NCI-H526 treated with DMSO at 0.1 percent for 48 hours (cell line): Measurements from ENCODE around the gene GALR2.
"Not testable (repeated sequence)": the region's sequence is repeated elsewhere in the genome, so short reads cannot be mapped to it uniquely, and the experiment has no call there.

Experiments used
- DNase-seq: peaks from one replicate; lab custom pipeline; 2025; lab: John Stamatoyannopoulos, UW

GALR2 gene

DNA sequence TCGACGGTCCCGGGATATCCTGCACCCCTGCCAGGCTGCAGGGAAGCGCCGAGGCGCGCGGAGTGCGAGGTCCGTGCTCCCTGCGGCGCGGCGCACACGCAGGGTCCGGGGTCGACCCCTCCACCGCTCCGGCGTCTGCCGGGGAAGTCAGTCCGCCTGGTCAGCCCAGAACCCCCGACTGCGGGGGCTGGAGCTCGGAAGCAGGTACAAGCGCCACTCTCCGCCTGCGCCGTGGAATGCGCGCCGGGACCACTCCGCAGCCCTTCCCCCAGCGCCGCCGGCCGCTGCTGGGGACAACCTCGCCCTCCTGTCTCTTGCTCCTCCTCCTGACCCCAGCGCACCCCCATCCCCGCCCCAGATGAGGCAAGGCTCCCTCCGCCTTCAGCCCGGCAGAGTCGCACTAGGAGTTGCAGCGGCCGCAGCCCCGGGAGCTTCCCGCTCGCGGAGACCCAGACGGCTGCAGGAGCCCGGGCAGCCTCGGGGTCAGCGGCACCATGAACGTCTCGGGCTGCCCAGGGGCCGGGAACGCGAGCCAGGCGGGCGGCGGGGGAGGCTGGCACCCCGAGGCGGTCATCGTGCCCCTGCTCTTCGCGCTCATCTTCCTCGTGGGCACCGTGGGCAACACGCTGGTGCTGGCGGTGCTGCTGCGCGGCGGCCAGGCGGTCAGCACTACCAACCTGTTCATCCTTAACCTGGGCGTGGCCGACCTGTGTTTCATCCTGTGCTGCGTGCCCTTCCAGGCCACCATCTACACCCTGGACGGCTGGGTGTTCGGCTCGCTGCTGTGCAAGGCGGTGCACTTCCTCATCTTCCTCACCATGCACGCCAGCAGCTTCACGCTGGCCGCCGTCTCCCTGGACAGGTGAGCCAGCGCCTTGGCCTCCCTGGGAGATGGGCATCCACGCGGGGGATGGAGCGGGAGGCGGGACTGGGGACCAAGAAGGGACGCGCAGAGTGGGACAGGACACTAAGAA is at the start of gene GALR2:
Gene GALR2 (plus strand): TSS at position 392 of the 974 bp plus-strand sequence. CDS start 103 bp downstream, at position 495.
- no peak for DNase-seq

GRCh38 chr17:76025294-76025693 is 49.3 kb upstream of the GALR2 start:
- DNase-seq, result no peak

- DNase-seq, result no peak
These were observed 47.8 kb upstream of the GALR2 start for GRCh38 chr17:76026714-76027158.

- DNase-seq, result peak; percentile 77
These were observed 47.3 kb upstream of the GALR2 start, which contains the start of gene EVPL for GRCh38 chr17:76027159-76027839. TSS of gene EVPL (minus strand) at chr17:76027306. CDS start at chr17:76027198, 108 bp downstream.

DNA sequence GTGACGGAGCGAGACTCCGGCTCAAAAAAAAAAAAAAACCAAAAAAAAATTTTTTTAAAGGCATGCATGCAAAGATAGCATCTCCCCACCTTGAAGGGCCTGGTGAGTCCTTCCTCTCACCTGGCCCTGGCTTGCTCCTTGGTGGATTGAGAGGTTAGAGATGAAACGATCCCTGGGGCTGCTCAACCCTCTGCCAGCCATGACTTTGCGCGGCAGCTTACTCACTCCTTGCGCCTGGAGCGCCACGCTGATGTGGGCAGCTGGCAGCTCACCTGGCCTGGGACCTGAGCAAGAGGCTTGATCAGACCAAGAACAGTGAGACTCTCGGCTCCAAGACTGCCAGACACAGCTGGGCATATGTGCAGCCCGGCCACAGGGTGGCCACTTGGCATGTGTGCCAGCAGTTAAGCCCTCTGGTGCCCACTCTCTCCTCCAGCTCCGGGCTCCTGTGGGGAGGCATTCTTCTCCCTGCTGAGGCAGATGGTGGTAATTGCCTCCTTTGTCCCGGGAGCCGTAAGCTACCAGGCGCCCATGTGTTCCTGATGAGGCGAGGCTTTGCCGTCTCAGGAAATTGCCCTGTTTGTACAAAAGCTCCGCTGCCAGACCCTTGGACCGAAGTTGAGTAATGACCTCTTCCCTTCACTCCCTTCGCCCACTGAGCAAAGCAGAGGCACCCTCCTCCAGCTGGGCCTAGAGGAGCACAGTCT is 42.4 kb upstream of the GALR2 start:
- DNase-seq, result no peak

DNA sequence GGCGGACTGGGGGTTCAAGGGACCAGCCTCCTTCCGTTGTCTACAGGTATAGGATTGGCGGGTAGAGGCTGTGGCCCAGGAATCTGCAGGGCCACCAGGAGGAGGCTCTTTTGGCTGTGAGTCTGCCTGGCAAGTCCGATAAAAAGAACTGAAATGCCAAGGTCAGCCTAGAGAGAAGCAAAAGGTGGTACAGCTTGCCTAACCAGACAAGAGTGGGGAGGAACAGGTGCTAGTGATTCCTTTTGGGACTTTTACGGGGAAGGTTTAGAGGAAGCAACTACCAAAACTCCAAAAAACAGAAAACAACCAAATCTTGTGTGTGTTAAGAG is 41.8 kb upstream of the GALR2 start:
- no peak for DNase-seq

GRCh38 chr17:76033139-76033538 is 41.4 kb upstream of the GALR2 start:
- no peak for DNase-seq

GRCh38 chr17:76034428-76035350 is 39.9 kb upstream of the GALR2 start:
- no peak for DNase-seq

DNA sequence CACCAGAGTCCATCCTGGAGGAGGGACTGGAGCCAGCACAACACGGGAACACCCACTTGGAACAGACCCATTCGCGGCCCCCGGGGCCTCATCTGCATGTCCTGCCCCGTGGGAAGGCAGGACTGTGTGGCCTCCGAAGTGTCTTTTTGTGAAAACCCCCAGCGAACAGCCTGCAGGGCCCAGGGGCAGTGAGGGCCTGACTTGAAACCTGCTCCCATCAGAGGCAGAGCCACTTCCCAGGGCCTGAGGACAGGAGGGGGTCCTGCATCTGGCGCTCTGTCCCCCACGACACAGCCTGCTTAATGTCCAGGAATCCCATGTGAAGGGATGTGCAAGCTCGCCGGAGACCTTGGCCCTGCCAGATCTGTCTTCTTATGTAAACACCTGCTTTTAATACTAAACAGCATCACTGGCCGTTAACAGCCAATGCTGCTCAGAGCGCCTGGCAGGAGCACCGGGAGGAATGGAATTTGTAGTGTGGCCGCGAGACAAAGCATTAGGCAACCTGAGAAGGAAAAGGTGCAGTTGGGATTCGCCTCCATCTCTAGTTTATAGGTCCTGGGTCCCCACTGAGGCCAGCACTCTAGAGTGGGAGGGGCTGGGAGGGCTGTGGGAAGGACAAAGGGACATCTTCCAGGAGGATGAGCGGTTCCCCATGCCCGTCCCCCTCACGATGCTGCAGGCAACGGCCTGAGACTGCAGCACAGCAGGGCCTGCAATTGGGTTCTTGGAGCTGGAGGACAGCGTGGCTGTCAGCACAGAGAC is 37.9 kb upstream of the GALR2 start:
- DNase-seq, result peak; percentile 75

GRCh38 chr17:76038050-76038449 is 36.5 kb upstream of the GALR2 start:
- DNase-seq, result no peak

DNA sequence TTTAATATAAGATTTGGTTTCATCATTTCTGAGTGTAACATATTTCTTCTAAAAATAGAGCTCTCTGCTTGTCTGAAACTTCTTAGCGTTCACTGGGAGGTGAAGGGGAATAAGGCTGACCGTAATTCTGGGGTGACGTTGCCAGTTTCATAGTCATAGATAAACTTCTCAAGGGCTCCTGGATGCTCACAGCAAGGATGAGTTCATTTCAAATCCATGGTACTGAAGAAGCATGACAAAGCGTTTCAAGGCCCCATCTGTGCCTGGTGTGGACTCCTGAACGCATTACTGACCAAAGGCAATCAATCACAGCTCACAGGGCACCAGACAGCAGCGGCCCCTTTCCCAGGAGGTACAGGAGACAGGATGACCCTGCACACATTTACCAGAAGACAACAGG is 35.5 kb upstream of the GALR2 start:
- no peak for DNase-seq

GRCh38 chr17:76040376-76040775 is 34.2 kb upstream of the GALR2 start:
- DNase-seq, result no peak

- not testable (repeated sequence) for DNase-seq
These were observed 31.7 kb upstream of the GALR2 start for GRCh38 chr17:76042868-76043267.

- DNase-seq, result not testable (repeated sequence)
These were observed 30.0 kb upstream of the GALR2 start for GRCh38 chr17:76044475-76045007.

GRCh38 chr17:76046064-76046463 is 28.5 kb upstream of the GALR2 start:
- no peak for DNase-seq

DNA sequence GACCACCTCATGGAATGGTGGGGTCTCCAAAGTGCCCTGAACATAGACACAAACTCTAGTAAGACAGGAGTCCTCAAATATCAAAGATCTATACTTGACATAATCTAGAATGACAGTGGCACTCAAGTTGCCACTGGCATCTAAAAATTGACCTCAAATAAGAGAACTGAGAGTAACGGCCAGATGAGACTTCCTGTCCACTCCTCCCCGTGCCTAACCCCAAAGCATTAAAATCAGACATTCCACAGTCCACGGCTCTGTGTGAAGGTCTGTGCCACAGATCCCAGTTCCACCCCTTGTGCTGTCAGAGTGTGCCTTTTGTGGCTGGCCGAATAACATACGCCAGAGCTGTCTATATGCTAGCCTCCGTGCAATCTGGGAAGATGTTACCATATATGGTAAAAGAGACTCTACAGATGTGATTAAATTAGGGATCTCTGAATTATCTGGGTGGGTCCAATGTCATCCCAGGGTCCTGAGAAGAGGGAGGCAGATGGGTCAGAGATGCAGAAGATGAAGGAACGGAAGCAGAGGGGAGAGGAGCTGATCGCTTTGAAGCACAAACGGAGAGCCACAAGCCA is 26.5 kb upstream of the GALR2 start:
- DNase-seq, result no peak

DNA sequence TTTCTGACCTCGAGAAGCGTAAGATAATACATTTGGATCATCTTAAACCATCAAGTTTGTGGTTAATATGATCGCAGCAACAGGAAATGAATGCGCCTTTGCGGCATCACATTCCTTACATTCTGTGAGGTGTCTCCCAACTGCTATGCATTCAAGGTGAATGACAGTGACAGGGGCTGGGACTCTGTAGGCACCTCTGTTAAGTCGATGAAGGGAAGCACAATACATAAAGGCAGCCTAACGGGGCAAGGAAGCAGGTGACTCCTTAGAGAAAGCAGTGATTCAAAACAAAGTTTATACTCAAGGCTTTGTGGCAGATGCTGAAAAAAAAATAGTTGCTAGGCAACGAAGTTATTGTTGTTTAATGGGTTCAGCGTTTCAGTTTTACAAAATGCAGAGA is 25.9 kb upstream of the GALR2 start:
- no peak for DNase-seq

DNA sequence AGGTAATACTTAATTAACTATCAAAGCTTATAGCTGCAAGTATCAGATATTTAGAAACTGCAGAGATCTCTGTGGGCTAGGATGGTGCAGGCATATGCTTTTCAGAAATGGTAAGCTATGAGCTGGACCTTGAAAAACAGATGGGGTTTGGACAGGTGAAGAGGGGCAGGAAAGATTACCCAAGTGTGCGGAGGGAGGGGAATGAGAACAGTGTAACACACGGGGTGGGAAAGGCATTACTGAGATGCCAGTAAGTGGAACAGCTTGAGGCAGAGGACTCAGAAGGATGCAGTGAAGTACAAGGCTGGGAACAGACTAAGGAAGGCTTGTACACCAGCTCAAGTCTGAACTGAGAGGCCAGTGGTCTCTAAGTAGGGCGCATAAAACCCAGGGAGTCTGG is 25.3 kb upstream of the GALR2 start:
- no peak for DNase-seq

DNA sequence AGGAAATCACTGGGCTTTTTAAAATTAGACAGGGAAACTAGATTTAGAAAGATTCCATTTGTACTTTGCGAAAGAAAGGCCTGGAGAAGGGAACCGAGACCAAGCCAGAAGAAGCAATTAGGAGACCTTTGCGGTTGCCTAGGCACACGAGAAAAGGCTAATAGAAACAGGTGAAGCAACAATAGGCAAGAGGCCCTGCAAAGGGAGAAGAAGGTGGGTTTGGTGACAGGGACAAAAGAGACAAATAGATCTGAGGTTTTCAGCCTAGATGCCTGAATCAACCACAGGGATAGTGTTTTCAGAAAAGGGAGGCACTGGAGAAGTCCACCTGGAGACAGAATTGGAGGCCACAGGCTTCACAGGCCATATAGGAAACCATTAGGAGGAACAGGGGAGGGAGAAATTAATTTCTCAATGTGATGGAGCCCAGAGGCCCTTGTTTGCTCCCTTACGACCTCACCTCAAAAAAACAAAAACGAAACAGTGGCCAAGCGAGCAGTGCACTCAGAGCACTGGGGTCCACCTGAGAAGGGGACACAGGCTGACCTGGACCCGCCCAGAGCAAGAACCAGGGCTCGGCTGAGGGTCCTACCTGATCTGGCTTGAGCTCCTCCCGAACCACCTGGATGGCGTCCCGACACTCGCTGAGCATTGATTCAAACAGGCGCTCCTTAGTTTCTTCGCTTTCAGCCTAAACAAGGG is 24.6 kb upstream of the GALR2 start:
- DNase-seq, result no peak
